Naive B cell (primary cell): ENCODE results near the gene NCOR1. TPM values are rescaled to one million over a fixed set of nuclear protein-coding genes. Genes with fewer than 3 reads are reported as not detected.

Source experiments
- ATAC-seq, 2 donors: fragments of 150-1000 bp; cut with Tn5 transposase; 2 replicates each; pipeline ENCODE4 v1.10.0; 2021; ENCODE audit warnings: low read depth in 2 of 2, mild to moderate bottlenecking in 2 of 2, moderate library complexity in 2 of 2
- DNase-seq: peaks from one replicate; pipeline ENCODE4 v3.0.0; 2022
- H3K27ac Mint-ChIP-seq, 6 donors: one replicate each; pipeline ENCODE4 v1.8.0; 2020 to 2022; ENCODE audit warnings: mild to moderate bottlenecking in 6 of 6, mixed read lengths in 6 of 6, moderate library complexity in 5 of 6, inconsistent platforms in 2 of 6
- H3K27me3 Mint-ChIP-seq, 3 donors: one replicate each; pipeline ENCODE4 v1.8.0; 2021 to 2022; ENCODE audit warnings: mixed read lengths in 3 of 3, mild to moderate bottlenecking in 1 of 3
- H3K36me3 Mint-ChIP-seq, 2 donors: one replicate each; pipeline ENCODE4 v1.8.0; 2020 to 2022; ENCODE audit warnings: mixed read lengths in 2 of 2, inconsistent platforms in 1 of 2, mild to moderate bottlenecking in 1 of 2
- H3K4me1 Mint-ChIP-seq, 3 donors: one replicate each; pipeline ENCODE4 v1.8.0; 2020 to 2022; ENCODE audit warnings: mixed read lengths in 3 of 3, inconsistent platforms in 1 of 3, mild to moderate bottlenecking in 1 of 3, moderate library complexity in 1 of 3
- H3K4me3 Mint-ChIP-seq, 8 donors: one replicate each; pipeline ENCODE4 v1.8.0; 2020 to 2022; ENCODE audit warnings: mild to moderate bottlenecking in 8 of 8, mixed read lengths in 8 of 8, moderate library complexity in 8 of 8, inconsistent platforms in 2 of 8
- H3K9me3 Mint-ChIP-seq, 7 donors: one replicate each; pipeline ENCODE4 v1.8.0; 2020 to 2022; ENCODE audit warnings: mixed read lengths in 7 of 7, mild to moderate bottlenecking in 5 of 7, inconsistent platforms in 2 of 7, moderate library complexity in 1 of 7
- polyA plus RNA-seq, 6 donors: library from polyadenylated mRNA; unstranded; fragments of 300-500 nt; fragmentation: Illumina TruSeq; gene quantifications; one replicate each; pipeline ENCODE4 v1.2.3, GENCODE V29; 2021; ENCODE audit warnings: low read depth in 6 of 6

Gene NCOR1
- polyA plus RNA-seq, 6 donors from 2014 or later = 65.6 to 181 (median 69.0) TPM

- no peak for ATAC-seq
- no peak overlapping the region for H3K4me3 Mint-ChIP-seq
Measured at GRCh38 chr17:16048811-16049449, 166.4 kb downstream of the NCOR1 start.

GRCh38 chr17:16046966-16047365, 168.4 kb downstream of the NCOR1 start:
- H3K36me3 Mint-ChIP-seq = peaks cover 30% of the 10 kb centered on the region in 2 donors
- H3K27ac Mint-ChIP-seq = peak overlapping the region in 2 of 6 donors; percentile 11 to 12
- no peaks in the 10 kb centered on the region for H3K27me3 Mint-ChIP-seq
- H3K9me3 Mint-ChIP-seq = no peaks in the 10 kb centered on the region
- peaks cover 0 to 10% (median 0%) of the 10 kb centered on the region in 3 donors for H3K4me1 Mint-ChIP-seq
- DNase-seq (no peak), ATAC-seq (no peak)
- no peak overlapping the region for H3K4me3 Mint-ChIP-seq

More at GRCh38 chr17:16048811-16049449, 166.4 kb downstream of the NCOR1 start:
- peaks cover 35 to 45% of the 10 kb centered on the region in 2 donors for H3K36me3 Mint-ChIP-seq
- H3K27ac Mint-ChIP-seq = no peak overlapping the region
- peaks cover 0 to 11% (median 10%) of the 10 kb centered on the region in 3 donors for H3K4me1 Mint-ChIP-seq
- no peaks in the 10 kb centered on the region for H3K9me3 Mint-ChIP-seq
- DNase-seq = no peak
- no peaks in the 10 kb centered on the region for H3K27me3 Mint-ChIP-seq

DNA sequence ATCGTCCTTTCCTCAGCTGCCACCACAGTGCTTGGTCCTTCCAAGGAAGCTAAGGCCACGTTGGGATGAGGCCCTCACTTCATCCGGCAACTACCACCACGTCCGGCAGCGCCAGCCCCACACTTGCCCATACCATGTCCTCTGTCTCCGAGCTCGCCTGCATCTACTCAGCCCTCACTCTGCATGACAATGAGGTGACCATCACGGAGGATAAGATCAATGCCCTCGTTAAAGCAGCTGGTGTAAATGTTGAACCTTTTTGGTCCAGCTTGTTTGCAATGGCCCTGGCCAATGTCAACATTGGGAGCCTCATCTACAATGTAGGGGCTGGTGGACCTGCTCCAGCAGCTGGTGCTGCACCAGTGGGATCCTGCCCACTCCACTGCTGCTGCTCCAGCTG, 170.8 kb downstream of the NCOR1 start:
- Mint-ChIP-seq H3K9me3 (no peaks in the 10 kb centered on the region), H3K27ac (no peak overlapping the region), H3K27me3 (no peaks in the 10 kb centered on the region), H3K4me3 (no peak overlapping the region), H3K4me1 (peaks cover 0 to 10% (median 0%) of the 10 kb centered on the region in 3 donors), H3K36me3 (peaks cover 25 to 30% of the 10 kb centered on the region in 2 donors)
- ATAC-seq (no peak), DNase-seq (no peak)

- H3K4me1 Mint-ChIP-seq = peaks cover 0 to 7% (median 0%) of the 10 kb centered on the region in 3 donors
- H3K4me3 Mint-ChIP-seq = peak overlapping the region in 1 of 8 donors; percentile 16
- H3K27ac Mint-ChIP-seq = peak overlapping the region in 2 of 6 donors; percentile 39 to 41
- peaks cover 16 to 23% of the 10 kb centered on the region in 2 donors for H3K36me3 Mint-ChIP-seq
- H3K27me3 Mint-ChIP-seq = no peaks in the 10 kb centered on the region
- ATAC-seq (no peak), DNase-seq (no peak)
- H3K9me3 Mint-ChIP-seq = no peaks in the 10 kb centered on the region
Measured at GRCh38 chr17:16040710-16041251, 174.6 kb downstream of the NCOR1 start.

DNA sequence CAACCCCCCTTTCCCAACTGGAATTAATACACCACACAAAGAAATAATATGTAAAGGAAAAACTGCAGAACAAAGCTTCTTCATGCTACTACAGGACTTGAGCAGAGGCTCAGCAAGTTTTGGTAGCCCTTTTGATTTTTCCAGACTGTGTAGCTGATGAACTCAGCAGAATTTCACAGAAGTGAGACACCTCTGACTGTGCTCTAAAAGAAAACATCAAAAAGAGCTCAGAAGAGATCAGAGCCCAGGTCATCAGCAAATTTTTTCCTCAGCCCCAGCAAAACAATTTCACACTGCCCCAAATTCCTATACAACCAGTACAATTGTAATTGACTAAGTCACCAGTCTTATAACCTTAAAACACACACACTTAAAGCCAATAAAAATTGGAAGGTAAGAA, 177.7 kb downstream of the NCOR1 start:
- DNase-seq (no peak), ATAC-seq (no peak)
- peaks cover 0 to 3% (median 0%) of the 10 kb centered on the region in 3 donors for H3K4me1 Mint-ChIP-seq
- H3K4me3 Mint-ChIP-seq = no peak overlapping the region
- peaks cover 21 to 22% of the 10 kb centered on the region in 2 donors for H3K36me3 Mint-ChIP-seq
- H3K27ac Mint-ChIP-seq = peak overlapping the region in 2 of 6 donors; percentile 11 to 36
- H3K27me3 Mint-ChIP-seq = no peaks in the 10 kb centered on the region
- H3K9me3 Mint-ChIP-seq = no peaks in the 10 kb centered on the region

- Mint-ChIP-seq H3K4me1 (no peaks in the 10 kb centered on the region), H3K36me3 (peaks cover 28 to 30% of the 10 kb centered on the region in 2 donors), H3K9me3 (no peaks in the 10 kb centered on the region), H3K27me3 (no peaks in the 10 kb centered on the region), H3K4me3 (no peak overlapping the region), H3K27ac (peak overlapping the region in 3 of 6 donors; percentile 2 to 75 (median 20))
- DNase-seq = no peak
- no peak for ATAC-seq
Measured at GRCh38 chr17:16036261-16036660, 179.1 kb downstream of the NCOR1 start.

DNA sequence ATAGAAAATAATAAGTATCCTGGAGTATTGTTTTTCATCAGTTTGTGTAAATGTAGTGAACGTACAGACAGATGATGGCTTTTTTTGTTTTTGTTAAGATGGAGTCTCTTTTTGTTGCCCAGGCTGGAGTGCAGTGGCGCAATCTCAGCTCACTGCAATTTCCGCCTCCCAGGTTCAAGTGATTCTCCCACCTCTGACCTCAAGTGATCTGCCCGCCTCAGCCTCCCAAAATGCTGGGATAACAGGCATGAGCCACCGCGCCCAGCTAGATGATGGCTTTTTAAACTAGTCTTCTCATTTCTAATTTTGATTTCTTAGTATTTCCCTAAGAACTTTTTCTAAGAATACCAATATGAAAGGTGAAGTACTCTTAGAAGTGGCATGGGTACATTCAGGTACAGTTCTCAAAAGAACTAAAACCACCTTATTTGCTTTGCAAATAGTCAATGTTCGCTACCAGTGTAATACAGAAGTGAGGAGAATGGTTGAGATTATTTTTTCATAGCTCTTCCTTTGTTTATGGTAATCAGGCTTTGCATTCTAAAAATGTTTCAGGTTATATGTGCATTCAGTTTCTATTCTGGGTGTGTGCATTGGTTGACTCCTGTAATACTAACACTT, 181.5 kb downstream of the NCOR1 start:
- DNase-seq (no peak), ATAC-seq (no peak)
- no peaks in the 10 kb centered on the region for H3K9me3 Mint-ChIP-seq
- H3K4me3 Mint-ChIP-seq = no peak overlapping the region
- peaks cover 28 to 37% of the 10 kb centered on the region in 2 donors for H3K36me3 Mint-ChIP-seq
- no peaks in the 10 kb centered on the region for H3K27me3 Mint-ChIP-seq
- H3K27ac Mint-ChIP-seq = peak overlapping the region in 3 of 6 donors; percentile 7 to 71 (median 45)
- H3K4me1 Mint-ChIP-seq = no peaks in the 10 kb centered on the region

DNA sequence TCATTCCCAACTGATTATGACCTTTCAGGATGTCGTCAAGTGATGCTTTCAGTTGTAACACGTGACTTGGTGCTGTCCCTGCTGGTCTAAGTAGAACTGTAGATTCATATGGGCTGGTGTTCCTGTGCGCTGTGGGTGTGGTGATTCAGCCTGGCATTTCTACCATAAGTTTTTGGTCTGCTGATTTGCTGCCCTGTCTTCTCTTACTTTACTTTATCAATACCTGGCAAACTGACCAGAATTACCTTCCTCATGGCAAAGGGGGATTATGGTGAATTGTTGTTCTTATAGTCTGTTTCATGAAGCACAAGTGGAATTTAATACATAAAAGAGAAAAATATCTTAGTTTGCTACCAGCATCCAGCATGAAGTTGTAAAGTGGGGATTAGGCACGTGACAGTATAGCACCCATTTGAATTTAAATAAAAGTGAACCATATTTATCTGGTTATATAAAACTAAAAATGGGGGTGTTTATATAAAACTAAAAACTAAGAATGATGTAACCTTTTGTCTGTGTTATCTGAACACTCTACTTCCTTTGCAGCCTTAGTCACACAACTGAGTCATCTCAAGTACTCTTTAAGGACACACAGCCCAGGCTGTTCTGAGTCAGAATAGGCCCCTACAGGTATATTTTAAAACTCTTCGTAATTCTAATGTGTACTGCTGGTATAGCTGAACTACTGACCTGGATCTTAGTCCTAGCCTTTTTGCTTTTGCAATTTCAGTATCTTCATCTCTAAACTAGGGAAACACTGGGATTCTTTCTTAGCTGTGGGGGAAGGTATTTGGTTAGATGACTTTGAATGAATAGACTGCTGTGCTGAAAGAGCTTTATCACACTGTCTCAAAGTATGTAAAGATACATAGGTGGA, 187.4 kb downstream of the NCOR1 start:
- Mint-ChIP-seq H3K27ac (peak overlapping the region in 1 of 6 donors; percentile 73), H3K27me3 (no peaks in the 10 kb centered on the region), H3K4me1 (peaks cover 0 to 4% (median 0%) of the 10 kb centered on the region in 3 donors), H3K36me3 (peaks cover 11 to 22% of the 10 kb centered on the region in 2 donors), H3K4me3 (no peak overlapping the region), H3K9me3 (no peaks in the 10 kb centered on the region)
- DNase-seq (no peak), ATAC-seq (no peak)

DNA sequence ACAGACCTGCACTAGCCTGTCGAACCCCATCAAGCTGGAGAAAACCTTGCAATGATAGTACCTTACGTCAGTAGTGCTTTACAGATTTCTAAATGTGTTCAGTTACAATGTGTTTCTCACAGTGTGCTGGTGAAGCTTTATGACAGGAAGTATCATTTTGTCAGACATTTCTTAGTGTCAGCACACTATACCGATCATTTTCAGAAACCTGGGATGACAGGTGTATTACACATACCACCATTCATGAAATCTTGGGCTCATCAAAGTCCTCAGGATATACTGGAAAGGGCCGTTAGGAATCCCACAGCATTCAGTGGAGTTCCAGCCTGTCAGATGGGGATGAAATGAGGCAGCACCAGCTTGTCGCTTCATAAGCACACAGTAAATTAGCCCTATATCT, 188.4 kb downstream of the NCOR1 start:
- ATAC-seq (no peak), DNase-seq (no peak)
- no peaks in the 10 kb centered on the region for H3K27me3 Mint-ChIP-seq
- peak overlapping the region in 2 of 6 donors; percentile 72 to 87 for H3K27ac Mint-ChIP-seq
- H3K4me3 Mint-ChIP-seq = no peak overlapping the region
- H3K36me3 Mint-ChIP-seq = peaks cover 3 to 17% of the 10 kb centered on the region in 2 donors
- H3K9me3 Mint-ChIP-seq = no peaks in the 10 kb centered on the region
- peaks cover 0 to 4% (median 0%) of the 10 kb centered on the region in 3 donors for H3K4me1 Mint-ChIP-seq

- DNase-seq = no peak
- ATAC-seq = no peak
- Mint-ChIP-seq H3K4me3 (no peak overlapping the region), H3K36me3 (peaks cover 0 to 19% of the 10 kb centered on the region in 2 donors), H3K27me3 (no peaks in the 10 kb centered on the region), H3K27ac (no peak overlapping the region), H3K9me3 (no peaks in the 10 kb centered on the region), H3K4me1 (peaks cover 0 to 4% (median 2%) of the 10 kb centered on the region in 3 donors)
Measured at GRCh38 chr17:16025202-16025601, 190.1 kb downstream of the NCOR1 start.

GRCh38 chr17:16023881-16024280, 191.5 kb downstream of the NCOR1 start:
- peak overlapping the region in 1 of 6 donors; percentile 47 for H3K27ac Mint-ChIP-seq
- H3K4me1 Mint-ChIP-seq = peaks cover 0 to 4% (median 2%) of the 10 kb centered on the region in 3 donors
- no peak overlapping the region for H3K4me3 Mint-ChIP-seq
- DNase-seq (no peak), ATAC-seq (no peak)
- H3K27me3 Mint-ChIP-seq = no peaks in the 10 kb centered on the region
- H3K36me3 Mint-ChIP-seq = peaks cover 0 to 12% of the 10 kb centered on the region in 2 donors
- no peaks in the 10 kb centered on the region for H3K9me3 Mint-ChIP-seq

DNA sequence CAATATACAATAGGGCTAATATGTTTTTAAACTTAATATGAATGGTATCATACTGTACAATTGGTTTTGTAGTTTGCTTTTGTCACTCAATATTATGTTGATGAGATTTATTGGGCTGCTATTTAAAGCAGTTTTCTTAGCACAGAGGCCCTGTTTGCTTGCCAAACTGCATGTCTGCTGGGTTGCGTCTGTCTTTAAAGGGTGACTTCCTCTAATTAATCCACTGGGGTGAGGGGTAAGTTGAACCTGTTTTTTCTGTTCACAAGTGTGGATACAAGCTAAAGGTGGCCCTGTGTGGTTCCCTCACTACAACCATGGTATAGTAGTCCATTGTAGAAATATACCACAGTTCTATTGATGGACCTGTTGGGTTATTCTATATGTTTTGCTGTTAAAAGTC, 196.0 kb downstream of the NCOR1 start:
- H3K36me3 Mint-ChIP-seq = peaks cover 0 to 12% of the 10 kb centered on the region in 2 donors
- H3K27me3 Mint-ChIP-seq = no peaks in the 10 kb centered on the region
- no peak overlapping the region for H3K4me3 Mint-ChIP-seq
- H3K27ac Mint-ChIP-seq = no peak overlapping the region
- peaks cover 0 to 5% (median 4%) of the 10 kb centered on the region in 3 donors for H3K4me1 Mint-ChIP-seq
- no peak for ATAC-seq
- H3K9me3 Mint-ChIP-seq = no peaks in the 10 kb centered on the region
- no peak for DNase-seq

DNA sequence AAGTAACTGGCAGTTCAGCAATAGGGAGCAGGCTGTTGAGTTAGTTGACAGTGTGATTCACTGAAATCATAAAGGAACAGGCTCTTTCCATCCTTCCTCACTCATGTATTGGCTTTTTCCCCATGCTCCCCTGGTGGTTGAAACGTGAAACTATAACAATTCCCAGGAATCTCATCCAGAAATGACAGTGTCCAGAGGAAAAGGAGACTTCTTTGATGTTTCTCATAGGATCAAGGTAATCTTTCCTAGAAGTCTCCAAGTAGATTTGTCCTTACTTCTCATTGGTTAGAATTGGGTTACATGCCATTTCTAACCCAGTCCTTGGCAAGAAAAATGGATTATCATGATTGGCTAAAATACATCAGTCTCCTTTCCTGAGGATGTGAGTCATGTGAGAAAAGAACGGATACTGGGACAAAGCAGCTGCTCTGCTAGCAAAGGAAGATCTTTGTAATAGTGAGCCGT, 201.4 kb downstream of the NCOR1 start:
- Mint-ChIP-seq H3K27me3 (no peaks in the 10 kb centered on the region), H3K4me1 (peaks cover 0 to 4% (median 3%) of the 10 kb centered on the region in 3 donors), H3K4me3 (no peak overlapping the region), H3K9me3 (no peaks in the 10 kb centered on the region), H3K36me3 (peaks cover 1 to 5% of the 10 kb centered on the region in 2 donors), H3K27ac (no peak overlapping the region)
- ATAC-seq (no peak), DNase-seq (no peak)
